Loucy (cell line): ENCODE results near the gene PDCD5.

Experiments
- H2AFZ ChIP-seq: fragments of 200-600 bp; sonication (generic); 2 replicates; pipeline ENCODE4 v1.6.0; 2016; ENCODE audit warnings: antibody characterized with exemption, mild to moderate bottlenecking, low read length, moderate library complexity
- H3F3A ChIP-seq: fragments of 200-600 bp; 2 replicates; pipeline ENCODE4 v1.6.0; 2016; ENCODE audit warnings: antibody characterized with exemption, low read depth, mild to moderate bottlenecking
- H3K27me3 ChIP-seq: fragments of 200-600 bp; sonication (generic); 2 replicates; pipeline ENCODE4 v1.6.1; 2014; ENCODE audit warnings: low read length, mild to moderate bottlenecking; ENCODE audit not compliant: insufficient read depth, poor library complexity, severe bottlenecking
- H3K36me3 ChIP-seq: fragments of 200-600 bp; sonication (generic); 2 replicates; pipeline ENCODE4 v1.6.1; 2016; ENCODE audit warnings: low read length; ENCODE audit not compliant: insufficient read depth
- H3K4me1 ChIP-seq: fragments of 200-600 bp; sonication (generic); 2 replicates; pipeline ENCODE4 v1.5.1; 2014; ENCODE audit warnings: low read length, mild to moderate bottlenecking; ENCODE audit not compliant: insufficient read depth, poor library complexity, severe bottlenecking
- H3K4me2 ChIP-seq: fragments of 200-600 bp; sonication (generic); 2 replicates; pipeline ENCODE4 v1.6.0; 2014; ENCODE audit warnings: antibody characterized with exemption, low read length, low read depth, mild to moderate bottlenecking; ENCODE audit not compliant: poor library complexity, severe bottlenecking
- H3K4me3 ChIP-seq: fragments of 200-600 bp; sonication (generic); 2 replicates; pipeline ENCODE4 v1.5.1; 2014; ENCODE audit warnings: low read length, mild to moderate bottlenecking, mixed read lengths; ENCODE audit not compliant: poor library complexity, severe bottlenecking
- H3K79me2 ChIP-seq: fragments of 200-600 bp; sonication (generic); 2 replicates; pipeline ENCODE4 v1.6.1; 2014; ENCODE audit warnings: low read length; ENCODE audit not compliant: insufficient read depth
- H3K9ac ChIP-seq: fragments of 200-600 bp; sonication (generic); 2 replicates; pipeline ENCODE4 v1.6.0; 2014; ENCODE audit warnings: mild to moderate bottlenecking, low read depth, low read length, moderate library complexity; ENCODE audit not compliant: poor library complexity, severe bottlenecking
- H3K9me2 ChIP-seq: fragments of 200-600 bp; sonication (generic); replicated peaks from 2 replicates; pipeline ENCODE4 v1.6.1; 2016; ENCODE audit warnings: low read depth, low read length, mixed read lengths
- H3K9me3 ChIP-seq: fragments of 200-600 bp; sonication (generic); 2 replicates; pipeline ENCODE4 v1.6.1; 2014; ENCODE audit warnings: mild to moderate bottlenecking, antibody characterized with exemption, low read length, low read depth; ENCODE audit not compliant: insufficient read depth
- H4K20me1 ChIP-seq: fragments of 200-600 bp; sonication (generic); 2 replicates; pipeline ENCODE4 v1.6.0; 2014; ENCODE audit warnings: antibody characterized with exemption, low read length, mild to moderate bottlenecking; ENCODE audit not compliant: insufficient read depth, poor library complexity, severe bottlenecking
- EZH2phosphoT487 ChIP-seq: fragments of 200-600 bp; IDR thresholded peaks from 2 replicates; pipeline ENCODE4 v1.6.1; 2018; ENCODE audit warnings: antibody characterized with exemption, mild to moderate bottlenecking, moderate library complexity, borderline replicate concordance
- TF ChIP-seq, protein P1 (sequence below): fragments of 200-600 bp; sonication (generic); conservative IDR thresholded peaks from 2 replicates; pipeline ENCODE4 v1.5.1; 2014; ENCODE audit warnings: mild to moderate bottlenecking, antibody characterized with exemption, low read length

The PDCD5 gene

DNA sequence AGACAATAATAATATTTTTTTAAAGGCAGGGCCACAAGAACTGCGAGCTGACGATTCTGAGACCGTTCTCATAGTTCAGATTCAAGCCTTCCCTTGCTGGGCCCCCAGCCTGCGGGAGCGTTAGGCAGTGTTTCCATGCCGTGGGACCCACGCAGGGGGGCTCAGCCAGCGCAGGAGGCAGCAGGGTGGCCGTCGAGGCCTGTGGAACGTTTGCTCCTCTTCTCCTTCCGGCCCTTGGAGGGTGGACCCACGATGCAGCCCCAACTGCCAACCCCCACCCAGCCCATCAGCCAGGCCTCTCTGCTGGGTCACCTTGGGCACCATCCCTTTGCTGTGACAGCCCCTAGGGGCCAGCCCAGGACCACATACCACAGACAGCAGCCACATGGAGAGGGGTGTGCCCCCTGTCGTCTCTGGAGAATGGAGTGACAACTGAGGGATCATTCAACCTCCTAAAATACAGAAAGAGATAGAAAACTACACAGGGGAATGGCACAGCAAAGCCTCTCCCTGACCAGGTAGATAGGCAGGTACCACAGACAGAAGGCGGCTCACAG is 46.8 kb downstream of the PDCD5 start:
- TF ChIP-seq EZH2phosphoT487, result no peak
- TF ChIP-seq, protein P1, sequence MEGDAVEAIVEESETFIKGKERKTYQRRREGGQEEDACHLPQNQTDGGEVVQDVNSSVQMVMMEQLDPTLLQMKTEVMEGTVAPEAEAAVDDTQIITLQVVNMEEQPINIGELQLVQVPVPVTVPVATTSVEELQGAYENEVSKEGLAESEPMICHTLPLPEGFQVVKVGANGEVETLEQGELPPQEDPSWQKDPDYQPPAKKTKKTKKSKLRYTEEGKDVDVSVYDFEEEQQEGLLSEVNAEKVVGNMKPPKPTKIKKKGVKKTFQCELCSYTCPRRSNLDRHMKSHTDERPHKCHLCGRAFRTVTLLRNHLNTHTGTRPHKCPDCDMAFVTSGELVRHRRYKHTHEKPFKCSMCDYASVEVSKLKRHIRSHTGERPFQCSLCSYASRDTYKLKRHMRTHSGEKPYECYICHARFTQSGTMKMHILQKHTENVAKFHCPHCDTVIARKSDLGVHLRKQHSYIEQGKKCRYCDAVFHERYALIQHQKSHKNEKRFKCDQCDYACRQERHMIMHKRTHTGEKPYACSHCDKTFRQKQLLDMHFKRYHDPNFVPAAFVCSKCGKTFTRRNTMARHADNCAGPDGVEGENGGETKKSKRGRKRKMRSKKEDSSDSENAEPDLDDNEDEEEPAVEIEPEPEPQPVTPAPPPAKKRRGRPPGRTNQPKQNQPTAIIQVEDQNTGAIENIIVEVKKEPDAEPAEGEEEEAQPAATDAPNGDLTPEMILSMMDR, result no peak
- Histone ChIP-seq H3K4me3 (no peak overlapping the region), H3K9me2 (no peaks in the 10 kb centered on the region), H2AFZ (no peak overlapping the region), H3K9me3 (no peaks in the 10 kb centered on the region), H3K9ac (no peak overlapping the region), H3K4me1 (no peaks in the 10 kb centered on the region), H3F3A (no peaks in the 10 kb centered on the region), H3K4me2 (no peak overlapping the region), H4K20me1 (no peaks in the 10 kb centered on the region), H3K79me2 (no peaks in the 10 kb centered on the region), H3K27me3 (no peaks in the 10 kb centered on the region), H3K36me3 (peaks cover 88% of the 10 kb centered on the region)

DNA sequence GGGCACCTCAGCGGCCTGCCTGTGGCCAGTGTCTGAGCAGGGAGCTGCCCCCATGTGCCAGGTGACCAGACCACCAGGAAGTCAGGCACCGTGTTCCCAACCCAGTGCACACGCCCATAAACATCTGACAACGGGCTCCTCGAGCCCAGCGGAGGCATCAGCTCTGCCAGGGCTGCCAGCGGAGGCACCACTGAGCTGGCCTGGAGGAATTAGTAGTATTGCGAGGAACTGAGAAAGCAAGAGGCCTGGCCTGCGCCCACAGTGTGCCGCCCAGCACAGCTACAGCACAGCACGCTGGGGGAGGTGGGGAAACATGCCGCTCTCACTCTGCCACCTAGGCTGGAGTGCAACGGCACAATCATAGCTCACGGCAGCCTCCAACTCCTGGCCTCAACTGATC is 49.3 kb downstream of the PDCD5 start:
- Histone ChIP-seq H3K4me1 (no peaks in the 10 kb centered on the region), H3K9ac (no peak overlapping the region), H3K27me3 (no peaks in the 10 kb centered on the region), H3K9me3 (no peaks in the 10 kb centered on the region), H4K20me1 (peaks cover 5% of the 10 kb centered on the region), H3K4me2 (no peak overlapping the region), H3K9me2 (no peaks in the 10 kb centered on the region), H3K4me3 (no peak overlapping the region), H2AFZ (no peak overlapping the region), H3K79me2 (no peaks in the 10 kb centered on the region), H3K36me3 (peaks cover 84% of the 10 kb centered on the region; the same call in 1 of the 2 replicates), H3F3A (no peaks in the 10 kb centered on the region)
- no peak for TF ChIP-seq EZH2phosphoT487
- TF ChIP-seq, protein P1, result 0 out of 2 replicates have a peak, but pooled peaks have one; percentile 16

DNA sequence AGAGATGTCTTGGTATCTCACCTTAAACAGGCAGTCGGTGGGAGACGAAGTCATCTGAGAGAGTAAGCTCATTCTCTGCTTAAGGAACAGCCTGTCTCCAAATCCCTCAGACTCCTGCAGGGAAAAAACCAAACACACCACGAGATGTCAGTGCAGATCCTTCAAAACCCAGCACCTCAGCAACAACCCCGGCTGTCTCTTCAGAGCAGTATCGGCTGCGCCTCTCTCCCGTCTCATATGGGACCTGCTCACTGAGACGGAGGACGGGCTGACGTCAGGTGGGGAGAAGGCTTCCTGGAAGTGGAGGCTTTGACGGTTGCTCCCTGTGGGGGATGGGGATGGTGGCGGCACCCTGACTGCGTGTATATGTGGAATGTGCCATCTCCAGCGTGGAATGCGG is 50.4 kb downstream of the PDCD5 start:
- H3K79me2 ChIP-seq, result no peaks in the 10 kb centered on the region
- H3K4me2 ChIP-seq, result no peak overlapping the region
- H3K4me3 ChIP-seq, result no peak overlapping the region
- H3K9me3 ChIP-seq, result no peaks in the 10 kb centered on the region
- H2AFZ ChIP-seq, result no peak overlapping the region
- no peaks in the 10 kb centered on the region for H3K27me3 ChIP-seq
- H3K9me2 ChIP-seq, result no peaks in the 10 kb centered on the region
- H3K4me1 ChIP-seq, result no peaks in the 10 kb centered on the region
- TF ChIP-seq, protein P1, result no peak
- TF ChIP-seq EZH2phosphoT487, result no peak
- peaks cover 84% of the 10 kb centered on the region; the same call in 1 of the 2 replicates for H3K36me3 ChIP-seq
- H3F3A ChIP-seq, result no peaks in the 10 kb centered on the region
- no peak overlapping the region for H3K9ac ChIP-seq
- H4K20me1 ChIP-seq, result peaks cover 5% of the 10 kb centered on the region
